ENCODE data around the gene WWOX. TPM values are rescaled to one million over a fixed set of nuclear protein-coding genes. Genes with fewer than 3 reads are reported as not detected.

WWOX gene
- polyA plus RNA-seq, 4 donors = 4.9 to 15.8 (median 7.0) TPM

DNA sequence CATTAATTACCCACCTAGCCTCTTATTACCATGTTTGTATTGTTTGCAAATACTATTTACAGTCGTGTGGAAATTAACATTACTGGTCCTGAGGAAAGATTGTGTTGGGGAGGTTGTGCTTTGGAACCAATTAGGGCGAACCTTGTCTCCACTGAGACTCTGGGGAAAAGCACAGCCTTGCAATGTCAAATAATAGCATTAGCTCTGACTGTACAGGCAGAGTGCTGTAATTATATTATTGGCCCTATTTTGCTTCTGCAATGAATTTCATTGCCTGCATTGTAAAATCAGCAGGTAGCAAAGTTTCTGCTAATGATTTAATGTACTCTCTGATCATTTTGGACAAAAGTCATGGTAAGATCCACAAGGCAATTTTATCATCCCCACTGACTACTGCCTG is 97.0 kb downstream of the WWOX start:
- 57 to 73% (median 60%) methylated on average over 2 of the region's 2 CpGs for WGBS, 3 donors
- no peaks in the 10 kb centered on the region for H3K9me3 ChIP-seq (ENCODE audit: control insufficient read depth in 2 of 2, insufficient read depth in 1 of 2, low read depth in 1 of 2, low read length in 1 of 2)
- no peaks in the 10 kb centered on the region for H3K27me3 ChIP-seq (ENCODE audit: control insufficient read depth in 3 of 3, insufficient read depth in 3 of 3, low read length in 3 of 3)
- H3K4me3 ChIP-seq (ENCODE audit: low read depth in 1 of 3, low read length in 3 of 3) = no peak overlapping the region
- H3K36me3 ChIP-seq (ENCODE audit: control insufficient read depth in 3 of 3, insufficient read depth in 2 of 3, low read depth in 1 of 3, low read length in 3 of 3) = no peaks in the 10 kb centered on the region
- DNase-seq = no peak
- no peak for FAIRE-seq
- H3K4me1 ChIP-seq (ENCODE audit: control insufficient read depth in 3 of 3, insufficient read depth in 2 of 3, low read depth in 1 of 3, low read length in 2 of 3) = peaks cover 0 to 8% (median 0%) of the 10 kb centered on the region in 3 donors
- H3K27ac ChIP-seq (ENCODE audit: low read depth in 1 of 3, low read length in 2 of 3) = no peak overlapping the region

- H3K4me1 ChIP-seq (ENCODE audit: control insufficient read depth in 3 of 3, insufficient read depth in 2 of 3, low read depth in 1 of 3, low read length in 2 of 3) = peaks cover 0 to 8% (median 0%) of the 10 kb centered on the region in 3 donors
- no peak overlapping the region for H3K4me3 ChIP-seq (ENCODE audit: low read depth in 1 of 3, low read length in 3 of 3)
- no peaks in the 10 kb centered on the region for H3K9me3 ChIP-seq (ENCODE audit: control insufficient read depth in 2 of 2, insufficient read depth in 1 of 2, low read depth in 1 of 2, low read length in 1 of 2)
- no peaks in the 10 kb centered on the region for H3K27me3 ChIP-seq (ENCODE audit: control insufficient read depth in 3 of 3, insufficient read depth in 3 of 3, low read length in 3 of 3)
- H3K36me3 ChIP-seq (ENCODE audit: control insufficient read depth in 3 of 3, insufficient read depth in 2 of 3, low read depth in 1 of 3, low read length in 3 of 3) = no peaks in the 10 kb centered on the region
- FAIRE-seq = no peak
- no peak overlapping the region for H3K27ac ChIP-seq (ENCODE audit: low read depth in 1 of 3, low read length in 2 of 3)
- no peak for DNase-seq
- WGBS, 3 donors = 80 to 89% (median 87%) methylated on average over 5 of the region's 5 CpGs
Observed at GRCh38 chr16:78198288-78198687, 98.8 kb downstream of the WWOX start.

DNA sequence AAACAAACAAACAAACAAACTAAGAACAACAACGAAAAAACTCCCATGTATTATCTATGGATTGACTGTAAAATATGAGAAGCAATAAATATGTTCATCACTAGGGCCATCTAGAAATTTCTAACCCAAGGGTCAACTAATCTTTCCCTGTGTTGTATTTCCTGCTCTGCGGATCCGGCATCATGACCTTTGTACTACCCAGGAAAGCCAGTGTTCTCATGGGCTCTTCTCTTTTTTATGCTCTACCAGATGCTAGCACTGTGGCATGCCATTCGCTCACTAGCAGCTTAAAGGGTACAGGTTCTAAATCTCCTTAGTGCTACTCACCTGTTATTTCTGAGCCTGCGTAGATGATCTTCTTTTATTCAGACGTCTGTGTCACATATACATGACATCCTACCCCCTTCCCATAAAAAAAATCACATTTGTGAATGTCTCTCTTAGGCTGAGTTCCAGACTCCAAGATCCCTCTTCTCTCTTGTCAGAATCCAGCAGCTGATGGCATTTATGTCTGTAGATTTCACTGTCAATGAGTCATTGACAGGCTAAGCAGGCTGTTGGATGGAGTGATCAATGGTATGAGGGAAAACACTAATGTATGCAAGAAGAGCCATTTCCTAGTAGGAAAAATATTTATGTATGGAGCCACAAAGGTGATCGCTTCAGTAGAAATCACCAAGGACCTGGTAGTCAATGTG is 100.0 kb downstream of the WWOX start:
- Histone ChIP-seq H3K4me1 (ENCODE audit: control insufficient read depth in 3 of 3, insufficient read depth in 2 of 3, low read depth in 1 of 3, low read length in 2 of 3) (peaks cover 0 to 8% (median 0%) of the 10 kb centered on the region in 3 donors), H3K9me3 (ENCODE audit: control insufficient read depth in 2 of 2, insufficient read depth in 1 of 2, low read depth in 1 of 2, low read length in 1 of 2) (no peaks in the 10 kb centered on the region), H3K36me3 (ENCODE audit: control insufficient read depth in 3 of 3, insufficient read depth in 2 of 3, low read depth in 1 of 3, low read length in 3 of 3) (no peaks in the 10 kb centered on the region), H3K4me3 (ENCODE audit: low read depth in 1 of 3, low read length in 3 of 3) (no peak overlapping the region), H3K27me3 (ENCODE audit: control insufficient read depth in 3 of 3, insufficient read depth in 3 of 3, low read length in 3 of 3) (no peaks in the 10 kb centered on the region), H3K27ac (ENCODE audit: low read depth in 1 of 3, low read length in 2 of 3) (peak overlapping the region in 1 of 3 donors; percentile 39)
- WGBS, 3 donors = 36 to 76% (median 48%) methylated on average over 7 of the region's 7 CpGs
- no peak for FAIRE-seq
- peak; percentile 75 to 82 for DNase-seq

- Histone ChIP-seq H3K4me3 (ENCODE audit: low read depth in 1 of 3, low read length in 3 of 3) (no peak overlapping the region), H3K27ac (ENCODE audit: low read depth in 1 of 3, low read length in 2 of 3) (peak overlapping the region in 1 of 3 donors; percentile 39), H3K9me3 (ENCODE audit: control insufficient read depth in 2 of 2, insufficient read depth in 1 of 2, low read depth in 1 of 2, low read length in 1 of 2) (no peaks in the 10 kb centered on the region), H3K27me3 (ENCODE audit: control insufficient read depth in 3 of 3, insufficient read depth in 3 of 3, low read length in 3 of 3) (no peaks in the 10 kb centered on the region), H3K36me3 (ENCODE audit: control insufficient read depth in 3 of 3, insufficient read depth in 2 of 3, low read depth in 1 of 3, low read length in 3 of 3) (no peaks in the 10 kb centered on the region), H3K4me1 (ENCODE audit: control insufficient read depth in 3 of 3, insufficient read depth in 2 of 3, low read depth in 1 of 3, low read length in 2 of 3) (peaks cover 0 to 8% (median 0%) of the 10 kb centered on the region in 3 donors)
- DNase-seq (no peak), FAIRE-seq (no peak)
- 80 to 90% (median 86%) methylated on average over 7 of the region's 7 CpGs for WGBS, 3 donors
Observed at GRCh38 chr16:78200023-78200389, 100.6 kb downstream of the WWOX start.

DNA sequence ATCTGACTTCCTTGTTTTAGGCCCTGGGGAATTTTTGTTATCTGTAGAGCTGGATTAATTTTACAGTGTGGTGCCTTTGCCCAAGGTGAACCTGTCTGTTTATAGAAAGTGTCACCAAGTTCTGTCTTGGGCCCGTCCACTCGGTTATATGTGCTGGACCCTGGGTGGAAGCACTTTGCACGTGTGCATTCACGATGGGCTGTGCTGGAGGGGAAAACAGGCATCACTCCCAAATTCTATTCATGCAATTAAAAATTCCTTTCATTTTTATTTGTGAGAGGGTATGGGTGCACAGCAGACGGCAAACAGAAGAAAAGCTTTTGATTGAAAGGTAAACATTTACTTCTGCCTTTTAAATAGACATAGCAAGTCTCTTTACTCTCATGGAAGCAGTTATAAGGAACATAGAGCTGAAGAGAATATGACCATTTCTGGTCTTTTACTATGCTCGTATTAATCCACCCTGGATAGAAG is 101.2 kb downstream of the WWOX start:
- Histone ChIP-seq H3K36me3 (ENCODE audit: control insufficient read depth in 3 of 3, insufficient read depth in 2 of 3, low read depth in 1 of 3, low read length in 3 of 3) (no peaks in the 10 kb centered on the region), H3K27me3 (ENCODE audit: control insufficient read depth in 3 of 3, insufficient read depth in 3 of 3, low read length in 3 of 3) (no peaks in the 10 kb centered on the region), H3K4me1 (ENCODE audit: control insufficient read depth in 3 of 3, insufficient read depth in 2 of 3, low read depth in 1 of 3, low read length in 2 of 3) (peaks cover 0 to 8% (median 0%) of the 10 kb centered on the region in 3 donors), H3K9me3 (ENCODE audit: control insufficient read depth in 2 of 2, insufficient read depth in 1 of 2, low read depth in 1 of 2, low read length in 1 of 2) (no peaks in the 10 kb centered on the region), H3K4me3 (ENCODE audit: low read depth in 1 of 3, low read length in 3 of 3) (no peak overlapping the region), H3K27ac (ENCODE audit: low read depth in 1 of 3, low read length in 2 of 3) (no peak overlapping the region)
- peak; percentile 35 to 53 for DNase-seq
- WGBS, 3 donors = 32 to 70% (median 48%) methylated on average over 6 of the region's 6 CpGs
- FAIRE-seq = no peak

DNA sequence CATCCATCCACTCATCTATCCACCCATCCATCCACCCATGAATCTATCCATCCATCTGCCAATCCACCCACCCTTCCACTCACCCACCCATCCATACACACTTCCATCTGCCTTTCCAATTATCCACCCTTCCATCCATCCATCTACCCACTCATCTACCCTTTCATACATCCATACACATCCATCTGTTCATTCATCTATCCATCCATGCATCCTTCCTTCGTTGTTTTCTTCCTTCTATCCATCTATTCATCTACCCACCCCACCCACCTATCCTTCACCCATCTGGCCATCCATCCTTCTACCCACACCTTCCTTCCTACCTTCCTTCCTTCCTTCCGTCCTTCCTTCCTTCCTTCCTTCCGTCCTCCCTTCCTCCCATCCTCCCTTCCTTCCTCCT is 106.1 kb downstream of the WWOX start:
- Histone ChIP-seq H3K27ac (ENCODE audit: low read depth in 1 of 3, low read length in 2 of 3) (no peak overlapping the region), H3K36me3 (ENCODE audit: control insufficient read depth in 3 of 3, insufficient read depth in 2 of 3, low read depth in 1 of 3, low read length in 3 of 3) (no peaks in the 10 kb centered on the region), H3K4me3 (ENCODE audit: low read depth in 1 of 3, low read length in 3 of 3) (no peak overlapping the region), H3K27me3 (ENCODE audit: control insufficient read depth in 3 of 3, insufficient read depth in 3 of 3, low read length in 3 of 3) (no peaks in the 10 kb centered on the region), H3K9me3 (ENCODE audit: control insufficient read depth in 2 of 2, insufficient read depth in 1 of 2, low read depth in 1 of 2, low read length in 1 of 2) (no peaks in the 10 kb centered on the region), H3K4me1 (ENCODE audit: control insufficient read depth in 3 of 3, insufficient read depth in 2 of 3, low read depth in 1 of 3, low read length in 2 of 3) (no peaks in the 10 kb centered on the region)
- FAIRE-seq (no peak), DNase-seq (no peak)
- WGBS, 3 donors = 92 to 95% (median 93%) methylated on average over 3 of the region's 3 CpGs

GRCh38 chr16:78206623-78207223 is 107.3 kb downstream of the WWOX start:
- 22 to 67% (median 57%) methylated on average over 2 of the region's 2 CpGs for WGBS, 3 donors
- Histone ChIP-seq H3K9me3 (ENCODE audit: control insufficient read depth in 2 of 2, insufficient read depth in 1 of 2, low read depth in 1 of 2, low read length in 1 of 2) (no peaks in the 10 kb centered on the region), H3K4me3 (ENCODE audit: low read depth in 1 of 3, low read length in 3 of 3) (no peak overlapping the region), H3K4me1 (ENCODE audit: control insufficient read depth in 3 of 3, insufficient read depth in 2 of 3, low read depth in 1 of 3, low read length in 2 of 3) (no peaks in the 10 kb centered on the region), H3K27me3 (ENCODE audit: control insufficient read depth in 3 of 3, insufficient read depth in 3 of 3, low read length in 3 of 3) (no peaks in the 10 kb centered on the region), H3K36me3 (ENCODE audit: control insufficient read depth in 3 of 3, insufficient read depth in 2 of 3, low read depth in 1 of 3, low read length in 3 of 3) (no peaks in the 10 kb centered on the region), H3K27ac (ENCODE audit: low read depth in 1 of 3, low read length in 2 of 3) (no peak overlapping the region)
- no peak for FAIRE-seq
- DNase-seq = peak in 1 of 2 donors; percentile 9

GRCh38 chr16:78209951-78210661 is 110.7 kb downstream of the WWOX start:
- FAIRE-seq = no peak
- whole genome bisulfite sequencing, 3 donors = 70 to 91% (median 86%) methylated on average over 10 of the region's 10 CpGs

More at GRCh38 chr16:78209951-78210661, 110.7 kb downstream of the WWOX start:
- DNase-seq = no peak
- Histone ChIP-seq H3K27ac (ENCODE audit: low read depth in 1 of 3, low read length in 2 of 3) (no peak overlapping the region), H3K36me3 (ENCODE audit: control insufficient read depth in 3 of 3, insufficient read depth in 2 of 3, low read depth in 1 of 3, low read length in 3 of 3) (no peaks in the 10 kb centered on the region), H3K4me3 (ENCODE audit: low read depth in 1 of 3, low read length in 3 of 3) (no peak overlapping the region), H3K27me3 (ENCODE audit: control insufficient read depth in 3 of 3, insufficient read depth in 3 of 3, low read length in 3 of 3) (no peaks in the 10 kb centered on the region), H3K9me3 (ENCODE audit: control insufficient read depth in 2 of 2, insufficient read depth in 1 of 2, low read depth in 1 of 2, low read length in 1 of 2) (no peaks in the 10 kb centered on the region), H3K4me1 (ENCODE audit: control insufficient read depth in 3 of 3, insufficient read depth in 2 of 3, low read depth in 1 of 3, low read length in 2 of 3) (no peaks in the 10 kb centered on the region)
